Activated CD4-positive, alpha-beta T cell treated with anti-CD3 and anti-CD28 coated beads, Interleukin-2, amount 10 ng/mL, durations not matched to agents 24 days and 14 days (primary cell): ENCODE results near the gene TBC1D3K. TPM values are rescaled to one million over a fixed set of nuclear protein-coding genes. Genes with fewer than 3 reads are reported as not detected.
"Not testable (repeated sequence)": the region's sequence is repeated elsewhere in the genome, so short reads cannot be mapped to it uniquely, and the experiment has no call there.

Experiments
- DNase-seq: peaks from one replicate; pipeline ENCODE4 v3.0.0; 2022
- H3K27ac Mint-ChIP-seq: one replicate; pipeline ENCODE4 v1.8.0; 2022; ENCODE audit warnings: mild to moderate bottlenecking, mixed read lengths
- H3K27me3 Mint-ChIP-seq: one replicate; pipeline ENCODE4 v1.8.0; 2022; ENCODE audit warnings: mixed read lengths
- H3K36me3 Mint-ChIP-seq: one replicate; pipeline ENCODE4 v1.8.0; 2022; ENCODE audit warnings: low read depth, mild to moderate bottlenecking, mixed read lengths
- H3K4me1 Mint-ChIP-seq: one replicate; pipeline ENCODE4 v1.8.0; 2021; ENCODE audit warnings: mixed read lengths
- H3K4me3 Mint-ChIP-seq: one replicate; pipeline ENCODE4 v1.8.0; 2022; ENCODE audit warnings: mild to moderate bottlenecking, moderate library complexity, mixed read lengths
- H3K9me3 Mint-ChIP-seq: one replicate; pipeline ENCODE4 v1.8.0; 2021; ENCODE audit warnings: mixed read lengths
- intact Hi-C: fragments of 100-400 bp; cut with micrococcal nuclease; formaldehyde crosslinking; loops from one replicate; pipeline ENCODE4 v1.15.1; 2023
- total RNA-seq: library from RNA; stranded (reverse); gene quantifications from 2 replicates; pipeline ENCODE4 v1.2.3, GENCODE V29; 2022

The TBC1D3K gene
- not detected in 2 replicates for total RNA-seq

- intact Hi-C loops, DNase-seq, H3K36me3 Mint-ChIP-seq, H3K27me3 Mint-ChIP-seq, H3K9me3 Mint-ChIP-seq, H3K27ac Mint-ChIP-seq, H3K4me1 Mint-ChIP-seq, H3K4me3 Mint-ChIP-seq: not testable (repeated sequence)
Measured at GRCh38 chr17:37924115-37924514, at the start of gene TBC1D3K. Gene TBC1D3K (plus strand): TSS chr17:37924415. CDS start chr17:37926000, 1,585 bp downstream.

GRCh38 chr17:37884516-37884915 lies 39.7 kb upstream of the TBC1D3K start:
- Mint-ChIP-seq H3K4me1 (peaks cover 6% of the 10 kb centered on the region), H3K27me3 (peaks cover 10% of the 10 kb centered on the region), H3K27ac (no peak overlapping the region), H3K36me3 (no peaks in the 10 kb centered on the region), H3K4me3 (no peak overlapping the region), H3K9me3 (no peaks in the 10 kb centered on the region)
- no peak for DNase-seq
- intact Hi-C loops, result no loop called here

- Mint-ChIP-seq H3K4me1 (peaks cover 6% of the 10 kb centered on the region), H3K27me3 (peaks cover 10% of the 10 kb centered on the region), H3K4me3 (no peak overlapping the region), H3K9me3 (no peaks in the 10 kb centered on the region), H3K36me3 (no peaks in the 10 kb centered on the region), H3K27ac (no peak overlapping the region)
- DNase-seq, result no peak
- intact Hi-C loops, result no loop called here
Measured at GRCh38 chr17:37885136-37885535, 39.1 kb upstream of the TBC1D3K start.

GRCh38 chr17:37888881-37889280 lies 35.3 kb upstream of the TBC1D3K start:
- H3K4me3 Mint-ChIP-seq, result no peak overlapping the region
- peaks cover 6% of the 10 kb centered on the region for H3K4me1 Mint-ChIP-seq
- DNase-seq, result no peak
- H3K9me3 Mint-ChIP-seq, result no peaks in the 10 kb centered on the region
- H3K27me3 Mint-ChIP-seq, result peaks cover 3% of the 10 kb centered on the region
- intact Hi-C loops, result no loop called here
- no peak overlapping the region for H3K27ac Mint-ChIP-seq
- no peaks in the 10 kb centered on the region for H3K36me3 Mint-ChIP-seq

- not testable (repeated sequence) for H3K27ac Mint-ChIP-seq, H3K36me3 Mint-ChIP-seq, H3K4me3 Mint-ChIP-seq
Measured at GRCh38 chr17:37896961-37897360, 27.3 kb upstream of the TBC1D3K start.

More at GRCh38 chr17:37896961-37897360, 27.3 kb upstream of the TBC1D3K start:
- DNase-seq, H3K27me3 Mint-ChIP-seq, H3K9me3 Mint-ChIP-seq, intact Hi-C loops, H3K4me1 Mint-ChIP-seq: not testable (repeated sequence)

Other genes with a start within 250 kb of the TBC1D3K start
- 2.2 and 2.9 TPM in 2 replicates for gene HNF1B, start 179.4 kb upstream of the TBC1D3K start, total RNA-seq
- gene TBC1D3L, start 64.6 kb downstream of the TBC1D3K start, total RNA-seq, result 16.8 and 17.6 TPM in 2 replicates
- gene TBC1D3D, start 79.6 kb downstream of the TBC1D3K start, total RNA-seq, result 1.4 TPM in 1 of 2 replicates, not detected in the other
- gene TBC1D3C, start 144.2 kb downstream of the TBC1D3K start, total RNA-seq, result not detected in 2 replicates
- not detected in 2 replicates for gene TBC1D3E, start 203.5 kb downstream of the TBC1D3K start, total RNA-seq